GM19193 (cell line): ENCODE measurements around the gene APOBEC3A.

Experiments used
- POLR2A ChIP-seq: IDR thresholded peaks from 4 replicates; pipeline ENCODE4 v1.6.1; 2011; ENCODE audit not compliant: insufficient read depth, insufficient read length; ENCODE audit errors: extremely low read depth

The APOBEC3A gene

DNA sequence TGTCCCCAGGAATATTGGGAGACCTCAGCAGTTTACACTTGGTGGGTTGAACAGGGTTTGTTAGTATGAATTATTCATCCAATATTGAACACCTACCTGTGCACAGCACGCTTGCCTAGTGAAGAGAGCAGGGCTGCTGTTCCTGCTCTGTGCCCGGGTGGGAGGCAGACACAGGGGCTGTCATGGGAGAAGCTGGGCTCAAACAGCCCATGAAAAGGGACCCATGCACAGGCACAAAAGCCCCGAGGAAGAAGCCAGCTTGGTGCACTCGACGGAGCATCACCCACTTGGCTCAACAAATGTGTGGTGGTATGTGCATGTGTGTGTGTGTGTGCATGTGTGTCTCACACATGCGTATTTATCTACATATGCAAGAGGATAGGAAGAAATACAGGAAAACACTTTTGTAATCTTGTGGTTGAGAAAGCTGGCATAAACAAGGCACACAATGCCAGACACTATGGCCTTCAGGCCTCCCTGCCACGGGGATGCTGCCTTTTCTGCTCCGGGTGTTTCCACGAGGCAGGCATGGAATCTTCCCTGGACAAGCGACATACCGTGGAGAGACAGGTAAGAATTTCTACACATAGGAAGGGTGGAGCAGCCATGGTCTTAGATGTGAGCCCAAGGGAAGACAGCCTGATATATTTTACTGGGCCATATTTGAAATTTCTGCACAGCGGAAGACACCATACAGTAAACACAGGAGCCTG lies 5.0 kb upstream of the APOBEC3A start:
- TF ChIP-seq POLR2A: no peak

DNA sequence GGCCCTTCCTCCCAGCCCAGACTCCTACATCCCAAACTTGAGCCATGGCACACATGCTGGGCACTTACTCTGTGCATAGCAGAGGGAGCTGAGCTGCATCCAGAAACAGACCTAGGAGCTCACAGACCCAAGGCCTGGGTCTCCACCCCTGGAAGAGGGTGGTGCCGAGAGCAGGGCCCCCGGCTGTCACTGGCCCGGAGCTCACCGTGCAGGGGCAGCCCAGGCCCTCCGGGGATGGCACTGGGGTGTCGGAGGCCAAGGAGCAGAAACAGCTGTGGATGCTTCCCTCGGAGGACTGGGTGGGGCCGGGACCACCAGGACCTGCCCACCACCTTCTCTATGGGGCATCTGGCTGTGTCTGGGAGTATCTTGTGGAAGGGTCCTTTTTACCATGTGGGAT lies 4.3 kb upstream of the APOBEC3A start:
- TF ChIP-seq POLR2A: no peak

DNA sequence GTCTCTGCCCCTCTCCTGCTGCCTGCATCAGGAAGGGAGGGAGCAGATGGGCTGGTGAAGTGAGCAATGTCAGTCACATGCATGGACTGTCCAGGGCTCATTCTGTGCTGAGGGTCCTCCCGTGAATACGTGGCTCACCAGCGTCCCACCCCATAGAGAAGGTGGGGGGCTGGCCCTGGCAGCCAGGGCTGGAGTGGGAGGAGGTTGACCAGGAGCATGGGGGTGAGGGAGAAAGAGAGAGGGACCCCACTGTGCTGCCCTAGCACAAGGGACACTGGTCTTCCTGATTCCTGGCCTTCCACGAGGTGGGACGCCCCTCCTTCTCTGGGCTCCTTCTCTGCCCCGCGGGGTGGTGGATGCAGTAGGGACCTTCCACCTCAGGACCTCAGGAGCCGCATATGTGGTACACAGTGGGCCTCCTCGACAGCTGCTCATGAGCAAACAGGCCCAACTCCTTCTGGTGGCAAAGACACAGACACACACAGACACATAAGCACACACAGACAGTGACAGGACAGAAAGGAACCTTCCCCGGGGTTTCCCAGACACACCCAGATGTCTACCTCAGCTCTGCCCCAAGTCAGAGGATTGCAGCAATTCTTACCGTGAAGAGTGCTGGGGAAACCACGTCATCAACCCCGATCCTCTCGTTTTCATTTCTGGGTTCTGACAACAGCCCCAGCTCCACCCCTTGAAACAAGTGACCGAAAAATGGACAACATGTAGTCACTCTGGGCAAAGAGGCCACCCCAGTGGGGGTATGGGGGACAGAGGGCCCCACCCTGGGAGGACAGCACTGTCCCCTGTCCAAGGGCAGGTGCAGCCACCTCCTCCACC lies 3.6 kb upstream of the APOBEC3A start:
- no peak for TF ChIP-seq POLR2A

DNA sequence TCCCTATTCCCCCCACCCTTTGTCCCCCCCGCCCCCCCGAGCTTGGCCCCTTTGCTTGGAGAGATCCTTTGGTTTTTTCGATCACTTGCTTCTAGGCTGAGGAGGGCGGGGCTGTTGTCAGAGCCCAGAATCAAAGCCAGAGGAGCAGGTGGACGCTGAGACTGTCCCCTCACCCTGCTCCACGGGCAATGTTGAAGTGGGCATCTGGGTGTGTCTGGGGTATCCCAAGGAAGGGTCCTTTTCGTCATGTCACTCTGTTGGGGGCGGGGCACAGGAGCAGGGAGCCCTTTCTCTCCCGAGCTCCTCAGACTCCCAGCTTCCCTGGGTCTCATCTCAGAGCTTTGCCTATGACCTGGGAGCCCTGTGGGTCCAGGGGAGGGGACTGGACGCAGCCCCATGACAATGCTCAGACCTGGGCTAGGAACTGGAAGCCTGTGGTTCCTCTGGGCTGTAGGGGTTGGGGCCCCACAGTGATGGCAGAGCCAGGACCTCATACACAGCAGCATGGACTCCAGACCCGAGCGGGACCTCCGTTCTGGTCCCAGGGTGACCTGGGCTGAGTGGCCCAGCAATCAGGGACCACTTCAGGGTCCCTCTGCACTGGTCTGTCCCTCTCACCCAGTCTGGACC lies 2.9 kb upstream of the APOBEC3A start:
- no peak for TF ChIP-seq POLR2A

DNA sequence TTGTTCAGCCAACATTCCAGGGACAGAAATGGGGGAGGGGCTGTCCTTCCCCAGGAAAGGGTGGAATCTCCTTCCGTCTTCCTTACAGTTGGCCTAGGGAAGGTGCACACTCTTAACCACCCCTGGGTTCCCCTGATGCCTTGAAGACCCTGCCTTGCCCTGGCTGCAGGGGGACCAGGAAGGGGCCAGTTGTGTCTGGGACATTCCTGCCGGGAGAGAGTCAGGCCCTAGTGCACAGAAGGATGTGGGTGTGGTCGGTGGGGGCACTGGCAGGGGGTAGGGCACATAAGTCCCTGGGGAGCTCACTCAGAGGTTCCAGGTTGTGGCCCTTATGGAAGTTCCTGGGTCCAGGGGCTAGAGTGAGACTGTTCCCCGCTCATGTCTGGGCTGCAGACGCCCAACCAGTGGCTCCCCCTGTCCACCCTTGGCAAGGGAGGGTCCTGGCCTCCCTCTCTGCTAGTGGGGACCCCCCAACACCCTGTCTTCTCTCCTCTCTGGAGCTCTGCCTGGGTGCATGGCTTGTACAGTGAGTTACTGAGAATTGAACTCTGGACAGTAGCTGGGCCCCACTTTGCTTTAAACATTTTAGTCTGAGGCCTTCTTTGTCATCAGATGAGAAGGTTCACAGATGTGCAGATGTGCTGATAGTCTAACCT lies 2.0 kb upstream of the APOBEC3A start:
- TF ChIP-seq POLR2A: no peak

DNA sequence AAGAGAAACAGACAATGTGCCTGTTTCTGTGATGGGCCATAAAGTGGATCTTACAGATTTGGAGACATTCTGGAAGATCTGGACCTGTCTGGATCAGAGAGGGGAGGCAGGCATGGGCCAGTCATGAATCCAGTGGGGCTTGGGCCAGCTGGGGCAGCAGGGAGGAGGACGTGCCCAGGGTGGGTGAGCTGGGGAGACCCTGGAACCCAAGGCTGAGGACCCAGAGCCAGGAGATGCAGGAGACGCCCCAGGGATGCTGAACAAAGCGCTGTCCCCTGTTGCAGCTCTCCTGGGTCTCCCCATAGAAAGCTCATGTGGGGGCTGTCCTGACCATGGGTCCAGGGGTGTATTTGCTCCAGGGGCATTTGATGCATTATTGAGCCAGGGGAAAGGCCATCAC lies 1.5 kb upstream of the APOBEC3A start:
- no peak for TF ChIP-seq POLR2A

DNA sequence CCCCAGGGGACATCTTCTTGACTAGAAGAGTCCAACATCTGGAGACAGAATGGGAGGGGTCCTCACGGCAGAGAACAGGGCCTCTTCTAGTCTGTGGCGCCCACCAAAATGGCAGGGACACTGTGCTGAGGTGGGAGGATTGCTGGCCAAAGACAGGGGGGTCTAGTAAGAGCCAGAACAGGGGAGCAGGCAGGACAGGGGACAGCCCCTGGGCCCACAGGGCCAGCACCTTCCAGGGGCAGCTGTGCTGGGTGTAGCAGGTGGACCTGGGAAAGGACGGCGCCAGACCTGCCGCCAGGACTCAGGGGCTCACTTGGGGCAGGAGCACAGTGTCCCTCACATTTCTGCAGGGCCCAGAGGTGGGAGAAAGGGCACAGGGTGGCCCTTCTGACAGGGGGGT lies 858 bp upstream of the APOBEC3A start:
- TF ChIP-seq POLR2A: no peak

DNA sequence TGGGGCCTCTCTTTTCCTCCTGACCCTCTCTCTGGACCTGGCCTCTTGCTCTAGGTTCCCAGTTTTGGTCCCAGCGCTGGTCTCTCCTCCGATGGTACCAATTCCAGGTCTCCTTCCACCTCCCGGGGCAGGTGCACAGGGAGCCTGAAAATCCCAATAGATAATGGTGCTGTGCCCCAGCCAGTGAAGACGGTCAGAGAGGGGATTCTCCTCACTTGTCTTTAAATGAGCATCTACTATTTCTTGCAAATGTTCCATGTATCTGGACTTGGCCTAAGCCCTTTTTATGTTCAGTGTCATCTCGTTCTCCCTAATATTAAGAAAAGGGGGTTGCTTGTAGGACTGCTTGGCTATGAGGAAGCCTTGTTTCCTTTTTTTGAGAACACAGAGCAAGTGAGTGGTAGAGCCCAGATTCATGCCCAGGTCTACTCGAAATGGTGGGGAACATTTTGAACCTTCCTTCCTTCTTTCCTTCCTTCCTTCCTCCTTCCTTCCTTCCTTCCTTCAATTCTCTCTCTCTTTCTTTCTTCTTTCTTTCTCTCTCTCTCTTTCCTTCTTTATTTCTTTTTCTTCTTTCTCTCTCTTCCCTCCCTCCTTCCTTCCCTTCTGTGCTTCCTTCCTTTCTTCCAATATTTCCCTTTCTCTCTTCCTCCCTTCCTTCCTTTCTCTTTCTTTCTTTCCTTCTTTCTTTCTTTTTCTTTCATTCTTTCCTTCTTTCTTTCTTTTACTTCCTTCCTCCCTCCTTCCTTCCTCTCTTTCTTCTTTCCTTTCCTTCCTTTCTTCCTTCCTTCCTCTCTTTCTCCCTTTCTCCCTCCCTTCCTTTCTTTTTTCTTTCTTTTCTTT lies 620 bp downstream of the APOBEC3A start:
- TF ChIP-seq POLR2A: no peak

DNA sequence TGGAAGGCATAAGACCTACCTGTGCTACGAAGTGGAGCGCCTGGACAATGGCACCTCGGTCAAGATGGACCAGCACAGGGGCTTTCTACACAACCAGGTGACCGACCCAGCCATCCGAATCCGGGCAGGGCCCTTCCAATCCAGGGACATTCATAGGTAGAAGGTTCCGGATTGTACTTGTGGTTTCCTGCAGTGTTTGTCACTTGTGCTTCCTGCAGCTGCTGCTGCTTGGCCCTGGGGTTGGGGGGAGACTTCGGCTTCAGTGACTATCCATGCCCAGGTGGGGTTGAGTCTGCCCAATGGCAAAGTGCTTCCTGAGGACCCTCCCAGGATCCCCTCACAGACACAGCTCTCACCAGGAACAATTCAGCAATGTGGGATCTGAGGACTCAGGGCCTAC lies 2.2 kb downstream of the APOBEC3A start:
- no peak for TF ChIP-seq POLR2A

DNA sequence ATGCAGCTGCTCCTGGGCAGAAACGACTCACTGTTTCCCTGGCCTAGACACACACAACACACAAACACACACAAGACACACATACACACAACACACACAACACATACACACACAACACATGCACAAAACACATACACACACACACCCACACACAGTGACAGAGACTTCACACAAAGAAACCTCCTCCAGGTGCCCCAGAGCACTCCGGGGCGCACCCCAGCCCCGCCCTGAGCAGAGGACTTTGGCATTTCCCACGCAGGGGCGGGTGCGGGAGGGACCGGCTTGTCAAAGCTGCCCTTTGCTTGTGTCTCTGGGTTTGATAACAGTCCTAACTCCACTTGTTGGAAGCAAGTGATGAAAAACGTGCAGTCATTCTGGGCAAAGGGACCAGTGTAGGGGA lies 6.5 kb downstream of the APOBEC3A start:
- no peak for TF ChIP-seq POLR2A

DNA sequence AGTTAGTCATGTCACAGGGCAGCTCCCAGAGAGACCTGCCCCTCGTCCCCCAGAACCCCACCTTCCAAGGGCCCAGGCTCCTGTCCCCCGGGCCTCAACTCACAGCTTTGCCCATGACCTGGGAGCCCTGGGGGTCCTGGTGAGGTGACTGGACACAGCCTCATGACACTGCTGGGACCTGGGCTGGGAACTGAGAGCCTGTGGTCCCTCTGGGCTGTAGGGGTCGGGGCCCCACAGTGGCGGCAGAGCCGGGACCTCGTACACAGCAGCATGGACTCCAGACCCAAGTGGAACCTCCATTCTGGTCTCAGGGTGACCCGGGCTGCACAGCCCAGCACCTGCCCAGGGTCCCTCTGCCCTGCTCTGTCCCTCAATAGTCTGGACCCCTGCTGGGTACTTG lies 6.9 kb downstream of the APOBEC3A start:
- no peak for TF ChIP-seq POLR2A

DNA sequence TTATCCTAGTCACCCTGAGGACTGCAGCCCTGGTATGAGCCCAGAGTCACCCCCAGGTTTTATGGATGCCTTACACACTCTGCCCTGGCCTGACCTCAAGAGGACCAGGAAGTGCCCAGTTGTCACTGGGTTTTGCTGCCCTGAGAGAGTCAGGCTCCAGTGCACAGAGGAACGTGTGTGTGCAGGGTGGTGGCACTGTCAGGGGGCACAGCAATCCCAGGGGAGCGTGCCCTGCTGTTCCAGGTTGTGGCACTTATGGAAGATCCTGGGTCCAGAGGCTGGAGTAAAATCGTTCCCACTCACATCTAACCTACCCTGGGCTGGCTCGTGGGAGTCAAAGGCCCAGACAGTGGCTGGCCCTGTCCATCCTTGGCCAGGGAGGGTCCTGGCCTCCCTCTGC lies 7.6 kb downstream of the APOBEC3A start:
- no peak for TF ChIP-seq POLR2A

DNA sequence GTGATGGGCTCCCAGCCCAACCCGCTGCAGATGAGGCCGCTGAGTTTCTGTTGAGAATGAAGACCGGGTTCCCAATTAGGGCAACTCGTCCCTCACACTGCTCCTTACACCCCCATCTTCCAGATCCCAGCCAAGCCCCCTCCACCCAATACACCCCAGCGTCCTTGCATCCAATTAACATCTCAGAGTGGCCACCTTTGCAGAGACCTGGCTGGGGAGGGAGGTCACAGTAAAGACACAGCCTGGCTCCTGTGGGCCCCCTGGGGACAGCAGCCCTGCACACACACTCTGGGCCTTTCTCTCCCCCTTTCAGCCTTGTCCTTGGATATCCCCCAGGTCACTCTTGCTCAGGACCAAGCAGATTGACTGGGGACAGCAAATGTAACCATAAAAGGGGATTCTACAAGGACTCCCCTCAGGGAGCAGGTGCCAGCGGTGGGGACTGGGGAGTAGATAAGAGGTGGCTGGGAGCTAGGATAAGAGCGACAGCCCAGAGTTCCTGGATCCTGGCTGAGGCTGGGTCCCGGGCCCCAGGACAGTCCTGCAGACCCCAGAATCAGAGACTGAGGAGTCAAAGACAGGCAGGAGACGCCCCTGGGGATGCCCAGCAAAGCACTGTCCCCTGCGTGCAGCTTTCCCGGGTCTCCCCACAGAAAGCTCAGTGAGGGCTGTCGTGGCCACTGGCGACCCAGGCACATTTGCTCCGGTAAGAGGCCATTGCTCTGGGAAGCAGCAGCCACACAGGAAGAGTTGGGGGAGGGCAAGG lies 8.4 kb downstream of the APOBEC3A start:
- TF ChIP-seq POLR2A: no peak

DNA sequence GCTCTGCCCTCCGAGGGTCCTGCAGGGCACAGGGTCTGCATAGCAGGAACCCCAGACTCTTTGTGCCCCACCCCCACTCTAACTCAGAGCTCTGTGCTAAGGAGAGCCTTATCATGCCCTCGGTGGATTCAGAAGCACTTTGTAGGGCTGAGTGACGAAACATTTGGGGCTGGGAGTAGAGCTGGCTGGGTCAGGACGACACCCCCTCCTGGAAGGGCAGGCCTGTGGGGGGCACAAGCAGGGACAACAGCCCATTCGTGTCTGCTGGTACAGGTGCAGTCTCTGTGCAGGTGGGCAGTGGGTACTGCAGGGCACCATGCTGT lies 8.9 kb downstream of the APOBEC3A start:
- no peak for TF ChIP-seq POLR2A
